ENCODE results near the gene AKR1C4. TPM values are rescaled to one million over a fixed set of nuclear protein-coding genes. Genes with fewer than 3 reads are reported as not detected.
"Not testable (repeated sequence)": the region's sequence is repeated elsewhere in the genome, so short reads cannot be mapped to it uniquely, and the experiment has no call there.

The AKR1C4 gene
- total RNA-seq, 1 donor from 2014 or later, result not detected

- no peak for DNase-seq (ENCODE audit: low spot score in 2 of 2)
- H3K4me1 ChIP-seq, result no peaks in the 10 kb centered on the region
- no peaks in the 10 kb centered on the region for H3K9me3 ChIP-seq
- H3K36me3 ChIP-seq, result no peaks in the 10 kb centered on the region
- intact Hi-C loops (cut with DNase I), result no loop called here
- TF ChIP-seq, protein P1, sequence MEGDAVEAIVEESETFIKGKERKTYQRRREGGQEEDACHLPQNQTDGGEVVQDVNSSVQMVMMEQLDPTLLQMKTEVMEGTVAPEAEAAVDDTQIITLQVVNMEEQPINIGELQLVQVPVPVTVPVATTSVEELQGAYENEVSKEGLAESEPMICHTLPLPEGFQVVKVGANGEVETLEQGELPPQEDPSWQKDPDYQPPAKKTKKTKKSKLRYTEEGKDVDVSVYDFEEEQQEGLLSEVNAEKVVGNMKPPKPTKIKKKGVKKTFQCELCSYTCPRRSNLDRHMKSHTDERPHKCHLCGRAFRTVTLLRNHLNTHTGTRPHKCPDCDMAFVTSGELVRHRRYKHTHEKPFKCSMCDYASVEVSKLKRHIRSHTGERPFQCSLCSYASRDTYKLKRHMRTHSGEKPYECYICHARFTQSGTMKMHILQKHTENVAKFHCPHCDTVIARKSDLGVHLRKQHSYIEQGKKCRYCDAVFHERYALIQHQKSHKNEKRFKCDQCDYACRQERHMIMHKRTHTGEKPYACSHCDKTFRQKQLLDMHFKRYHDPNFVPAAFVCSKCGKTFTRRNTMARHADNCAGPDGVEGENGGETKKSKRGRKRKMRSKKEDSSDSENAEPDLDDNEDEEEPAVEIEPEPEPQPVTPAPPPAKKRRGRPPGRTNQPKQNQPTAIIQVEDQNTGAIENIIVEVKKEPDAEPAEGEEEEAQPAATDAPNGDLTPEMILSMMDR (IDR thresholded peaks at IDR 0.05), result no peak
- H3K4me3 ChIP-seq, result no peak overlapping the region
- no peaks in the 10 kb centered on the region for H3K27me3 ChIP-seq
- no peak overlapping the region for H3K27ac ChIP-seq
Observed at GRCh38 chr10:5211696-5212536, 15.3 kb downstream of the AKR1C4 start.

GRCh38 chr10:5216801-5217200 lies 20.2 kb downstream of the AKR1C4 start:
- no peaks in the 10 kb centered on the region for H3K36me3 ChIP-seq
- no peak overlapping the region for H3K27ac ChIP-seq
- H3K4me1 ChIP-seq, result no peaks in the 10 kb centered on the region
- no peak for DNase-seq (ENCODE audit: low spot score in 2 of 2)
- intact Hi-C loops (cut with DNase I), result no loop called here
- H3K27me3 ChIP-seq, result no peaks in the 10 kb centered on the region
- no peaks in the 10 kb centered on the region for H3K9me3 ChIP-seq
- H3K4me3 ChIP-seq, result no peak overlapping the region
- TF ChIP-seq, protein P1 (IDR thresholded peaks at IDR 0.05), result no peak

GRCh38 chr10:5219262-5219661 lies 22.6 kb downstream of the AKR1C4 start:
- intact Hi-C loops (cut with DNase I), result no loop called here
- H3K9me3 ChIP-seq, result no peaks in the 10 kb centered on the region
- TF ChIP-seq, protein P1 (IDR thresholded peaks at IDR 0.05), result no peak
- no peaks in the 10 kb centered on the region for H3K27me3 ChIP-seq
- no peaks in the 10 kb centered on the region for H3K36me3 ChIP-seq
- H3K4me3 ChIP-seq, result no peak overlapping the region
- no peak overlapping the region for H3K27ac ChIP-seq
- DNase-seq (ENCODE audit: low spot score in 2 of 2), result no peak
- H3K4me1 ChIP-seq, result no peaks in the 10 kb centered on the region

DNA sequence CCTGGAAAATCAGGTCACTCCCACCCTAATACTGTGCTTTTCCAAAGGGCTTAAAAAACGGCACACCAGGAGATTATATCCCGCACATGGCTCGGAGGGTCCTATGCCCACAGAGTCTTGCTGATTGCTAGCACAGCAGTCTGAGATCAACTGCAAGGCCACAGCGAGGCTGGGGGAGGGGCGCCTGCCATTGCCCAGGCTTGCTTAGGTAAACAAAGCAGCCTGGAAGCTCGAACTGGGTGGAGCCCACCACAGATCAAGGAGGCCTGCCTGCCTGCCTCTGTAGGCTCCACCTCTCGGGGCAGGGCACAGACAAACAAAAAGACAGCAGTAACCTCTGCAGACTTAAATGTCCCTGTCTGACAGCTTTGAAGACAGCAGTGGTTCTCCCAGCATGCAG lies 26.3 kb downstream of the AKR1C4 start:
- H3K4me1 ChIP-seq; H3K36me3 ChIP-seq; H3K27ac ChIP-seq; H3K9me3 ChIP-seq; H3K4me3 ChIP-seq; intact Hi-C loops (cut with DNase I); H3K27me3 ChIP-seq; DNase-seq (ENCODE audit: low spot score in 2 of 2): not testable (repeated sequence)

DNA sequence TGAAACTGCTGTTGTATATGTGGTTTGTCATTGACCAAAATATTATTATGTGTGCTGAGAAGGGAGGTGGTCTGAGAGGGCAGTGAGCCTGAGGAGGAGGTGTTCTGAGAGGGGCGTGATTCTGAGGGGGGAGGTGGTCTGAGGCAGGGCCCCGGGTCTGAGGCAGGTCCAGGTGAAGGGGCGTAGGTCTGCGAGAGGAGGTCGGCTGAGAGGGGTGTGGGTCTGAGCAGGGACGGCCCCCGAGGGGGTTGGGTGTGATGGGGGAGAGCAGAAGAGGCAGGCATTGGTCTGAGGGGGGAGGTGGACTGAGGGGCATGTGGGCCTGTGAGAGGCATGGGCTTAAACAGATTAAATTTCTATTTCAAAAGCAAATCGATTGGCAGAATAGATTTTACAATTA lies 32.4 kb downstream of the AKR1C4 start:
- Histone ChIP-seq H3K4me1 (no peaks in the 10 kb centered on the region), H3K36me3 (no peaks in the 10 kb centered on the region), H3K27ac (no peak overlapping the region), H3K9me3 (no peaks in the 10 kb centered on the region), H3K27me3 (no peaks in the 10 kb centered on the region), H3K4me3 (no peak overlapping the region)
- intact Hi-C loops (cut with DNase I), result no loop called here
- no peak for DNase-seq (ENCODE audit: low spot score in 2 of 2)
- TF ChIP-seq, protein P1 (IDR thresholded peaks at IDR 0.05), result no peak

GRCh38 chr10:5233324-5233723 lies 36.7 kb downstream of the AKR1C4 start:
- Histone ChIP-seq H3K36me3 (no peaks in the 10 kb centered on the region), H3K27me3 (no peaks in the 10 kb centered on the region), H3K9me3 (peaks cover 0 to 8% of the 10 kb centered on the region in 2 donors), H3K27ac (no peak overlapping the region), H3K4me3 (no peak overlapping the region), H3K4me1 (no peaks in the 10 kb centered on the region)
- intact Hi-C loops (cut with DNase I), result no loop called here
- TF ChIP-seq, protein P1 (IDR thresholded peaks at IDR 0.05), result no peak
- DNase-seq (ENCODE audit: low spot score in 2 of 2), result no peak

All from ascending aorta (tissue), 2 donors.